HL-60 (cell line): Measurements from ENCODE around the gene TBATA.
"Not testable (repeated sequence)": the region's sequence is repeated elsewhere in the genome, so short reads cannot be mapped to it uniquely, and the experiment has no call there.

Experiments used
- DNase-seq, 2 experiments: peaks; one replicate each; pipeline ENCODE4 v3.0.0-alpha.2; 2010 to 2020; ENCODE audit warnings: low read depth in 1 of 2, low spot score in 1 of 2
- H3K27ac ChIP-seq: fragments of 250-450 bp; sonication (Bioruptor Pico); replicated peaks from 2 replicates; pipeline ENCODE4 v1.5.1; 2020; ENCODE audit warnings: mild to moderate bottlenecking, moderate library complexity
- H3K27me3 ChIP-seq: fragments of 250-450 bp; sonication (Bioruptor Pico); 2 replicates; pipeline ENCODE4 v1.5.1; 2021; ENCODE audit warnings: mild to moderate bottlenecking, moderate library complexity; ENCODE audit not compliant: insufficient read depth, poor library complexity, severe bottlenecking
- H3K4me3 ChIP-seq: replicated peaks from 2 replicates; pipeline ENCODE4 v1.5.1; 2011; ENCODE audit warnings: mild to moderate bottlenecking, control low read depth, low read length; ENCODE audit not compliant: insufficient read depth
- CTCF ChIP-seq: IDR thresholded peaks from one replicate; pipeline ENCODE4 v1.5.1; 2011; ENCODE audit warnings: low read length, control low read depth, inconsistent platforms; ENCODE audit not compliant: insufficient read depth
- GABPA ChIP-seq: IDR thresholded peaks from 2 replicates; pipeline ENCODE4 v1.6.1; 2012; ENCODE audit warnings: low read depth
- POLR2AphosphoS5 ChIP-seq: IDR thresholded peaks from 2 replicates; pipeline ENCODE4 v1.6.1; 2012; ENCODE audit warnings: low read depth
- REST ChIP-seq: IDR thresholded peaks from 2 replicates; pipeline ENCODE4 v1.6.1; 2012; ENCODE audit warnings: low read depth; ENCODE audit not compliant: insufficient replicate concordance
- SPI1 ChIP-seq: IDR thresholded peaks from 2 replicates; pipeline ENCODE4 v1.6.1; 2012; ENCODE audit warnings: low read depth, mild to moderate bottlenecking, borderline replicate concordance

The TBATA gene

GRCh38 chr10:70772627-70773026, 12.6 kb downstream of the TBATA start:
- H3K27ac ChIP-seq = no peak overlapping the region
- TF ChIP-seq REST (no peak), SPI1 (no peak), POLR2AphosphoS5 (no peak), GABPA (no peak), CTCF (no peak)
- H3K4me3 ChIP-seq = no peak overlapping the region
- H3K27me3 ChIP-seq = no peaks in the 10 kb centered on the region
- DNase-seq = no peak

GRCh38 chr10:70771311-70772194, 13.6 kb downstream of the TBATA start:
- H3K27me3 ChIP-seq = no peaks in the 10 kb centered on the region
- H3K27ac ChIP-seq = no peak overlapping the region
- TF ChIP-seq SPI1 (no peak), CTCF (no peak), GABPA (no peak), POLR2AphosphoS5 (no peak), REST (no peak)
- no peak for DNase-seq
- H3K4me3 ChIP-seq = no peak overlapping the region

GRCh38 chr10:70770516-70770915, 14.7 kb downstream of the TBATA start:
- not testable (repeated sequence) for DNase-seq, H3K27ac ChIP-seq, H3K4me3 ChIP-seq, H3K27me3 ChIP-seq

GRCh38 chr10:70770001-70770400, 15.2 kb downstream of the TBATA start:
- TF ChIP-seq SPI1 (no peak), POLR2AphosphoS5 (no peak), REST (no peak), GABPA (no peak), CTCF (no peak)
- H3K27ac ChIP-seq = no peak overlapping the region
- DNase-seq = no peak
- no peaks in the 10 kb centered on the region for H3K27me3 ChIP-seq
- no peak overlapping the region for H3K4me3 ChIP-seq
